A673 (cell line): Measurements from ENCODE around the gene LRRC8D.

Experiments used
- EZH2 ChIP-seq: fragments of 200-600 bp; sonication (generic); IDR thresholded peaks from 2 replicates; pipeline ENCODE4 v1.6.1; 2017; ENCODE audit warnings: borderline replicate concordance, low read depth, mild to moderate bottlenecking, mixed read lengths, antibody characterized with exemption, low read length; ENCODE audit not compliant: poor library complexity, severe bottlenecking
- TF ChIP-seq, protein P1 (sequence below): fragments of 300-800, 200-600 bp; sonication (generic); conservative IDR thresholded peaks from 2 replicates; pipeline ENCODE4 v1.5.1; 2017; ENCODE audit warnings: low read depth, mild to moderate bottlenecking, antibody characterized with exemption, low read length, moderate library complexity, mixed read lengths

DNA sequence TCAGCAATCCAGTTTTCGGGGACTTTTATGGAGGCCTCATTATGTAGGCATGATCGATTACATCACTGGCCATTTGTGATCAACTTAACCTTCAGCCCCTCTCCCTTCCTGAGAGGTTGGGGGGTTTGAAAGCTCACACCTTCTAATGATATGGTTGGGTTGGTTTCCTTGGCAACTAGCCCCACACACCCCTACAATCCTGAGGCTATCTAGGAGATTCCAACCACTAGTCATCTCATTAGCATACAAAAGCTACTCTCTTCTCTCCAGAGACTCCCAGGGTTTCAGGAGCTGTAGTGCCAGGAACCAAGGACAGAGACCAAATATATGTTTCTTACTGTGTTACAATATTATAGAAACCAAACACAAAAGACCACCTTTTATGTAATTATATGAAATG, 138.9 kb downstream of the LRRC8D start:
- TF ChIP-seq, protein P1, sequence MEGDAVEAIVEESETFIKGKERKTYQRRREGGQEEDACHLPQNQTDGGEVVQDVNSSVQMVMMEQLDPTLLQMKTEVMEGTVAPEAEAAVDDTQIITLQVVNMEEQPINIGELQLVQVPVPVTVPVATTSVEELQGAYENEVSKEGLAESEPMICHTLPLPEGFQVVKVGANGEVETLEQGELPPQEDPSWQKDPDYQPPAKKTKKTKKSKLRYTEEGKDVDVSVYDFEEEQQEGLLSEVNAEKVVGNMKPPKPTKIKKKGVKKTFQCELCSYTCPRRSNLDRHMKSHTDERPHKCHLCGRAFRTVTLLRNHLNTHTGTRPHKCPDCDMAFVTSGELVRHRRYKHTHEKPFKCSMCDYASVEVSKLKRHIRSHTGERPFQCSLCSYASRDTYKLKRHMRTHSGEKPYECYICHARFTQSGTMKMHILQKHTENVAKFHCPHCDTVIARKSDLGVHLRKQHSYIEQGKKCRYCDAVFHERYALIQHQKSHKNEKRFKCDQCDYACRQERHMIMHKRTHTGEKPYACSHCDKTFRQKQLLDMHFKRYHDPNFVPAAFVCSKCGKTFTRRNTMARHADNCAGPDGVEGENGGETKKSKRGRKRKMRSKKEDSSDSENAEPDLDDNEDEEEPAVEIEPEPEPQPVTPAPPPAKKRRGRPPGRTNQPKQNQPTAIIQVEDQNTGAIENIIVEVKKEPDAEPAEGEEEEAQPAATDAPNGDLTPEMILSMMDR: no peak
- no peak for TF ChIP-seq EZH2
